AG09319 (cell line): ENCODE data around the gene HCN1.

Experiments used
- DNase-seq: peaks from one replicate; pipeline ENCODE4 v3.0.0-alpha.2; 2010; ENCODE audit warnings: low read depth; ENCODE audit errors: extremely low read depth
- TF ChIP-seq, protein P1 (sequence below): IDR thresholded peaks from 2 replicates; pipeline ENCODE4 v1.5.1; 2011; ENCODE audit warnings: low read depth, mild to moderate bottlenecking, inconsistent platforms, low read length, moderate library complexity

Gene HCN1

DNA sequence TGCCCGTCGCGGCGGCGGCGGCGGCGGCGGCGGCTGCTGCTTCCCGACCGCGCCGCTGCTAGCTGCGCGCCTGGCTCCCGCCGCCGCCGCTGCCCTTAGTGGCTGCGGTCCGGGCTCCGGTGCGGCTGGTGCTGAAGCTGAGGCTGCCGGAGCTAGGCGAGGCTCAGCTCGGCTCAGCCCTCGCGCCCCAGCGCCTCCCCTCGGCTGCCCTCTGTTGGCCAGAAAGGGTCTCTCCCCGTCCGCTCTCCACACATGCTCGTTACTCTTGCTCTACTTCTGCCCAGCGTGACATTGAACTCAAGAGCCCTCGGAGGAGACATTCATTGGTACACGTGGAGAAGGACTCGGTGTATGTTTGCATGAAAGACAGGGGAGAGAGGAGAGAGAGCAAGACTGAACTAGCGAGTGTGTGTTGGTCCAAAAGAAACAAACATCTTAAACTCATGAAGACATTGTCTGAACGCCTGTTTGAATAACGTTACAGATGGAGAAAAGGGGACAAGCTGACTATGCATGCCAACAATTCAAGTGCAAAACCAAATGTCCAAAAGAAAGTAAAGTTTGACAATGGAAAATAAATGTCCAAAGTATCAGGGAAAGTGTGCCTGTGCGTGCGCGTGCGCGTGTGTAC is at the start of gene HCN1:
Gene HCN1 (minus strand): TSS at position 175 of the 631 bp plus-strand sequence.
- DNase-seq, result peak; percentile 36
- TF ChIP-seq, protein P1, sequence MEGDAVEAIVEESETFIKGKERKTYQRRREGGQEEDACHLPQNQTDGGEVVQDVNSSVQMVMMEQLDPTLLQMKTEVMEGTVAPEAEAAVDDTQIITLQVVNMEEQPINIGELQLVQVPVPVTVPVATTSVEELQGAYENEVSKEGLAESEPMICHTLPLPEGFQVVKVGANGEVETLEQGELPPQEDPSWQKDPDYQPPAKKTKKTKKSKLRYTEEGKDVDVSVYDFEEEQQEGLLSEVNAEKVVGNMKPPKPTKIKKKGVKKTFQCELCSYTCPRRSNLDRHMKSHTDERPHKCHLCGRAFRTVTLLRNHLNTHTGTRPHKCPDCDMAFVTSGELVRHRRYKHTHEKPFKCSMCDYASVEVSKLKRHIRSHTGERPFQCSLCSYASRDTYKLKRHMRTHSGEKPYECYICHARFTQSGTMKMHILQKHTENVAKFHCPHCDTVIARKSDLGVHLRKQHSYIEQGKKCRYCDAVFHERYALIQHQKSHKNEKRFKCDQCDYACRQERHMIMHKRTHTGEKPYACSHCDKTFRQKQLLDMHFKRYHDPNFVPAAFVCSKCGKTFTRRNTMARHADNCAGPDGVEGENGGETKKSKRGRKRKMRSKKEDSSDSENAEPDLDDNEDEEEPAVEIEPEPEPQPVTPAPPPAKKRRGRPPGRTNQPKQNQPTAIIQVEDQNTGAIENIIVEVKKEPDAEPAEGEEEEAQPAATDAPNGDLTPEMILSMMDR, result peak; percentile 71

DNA sequence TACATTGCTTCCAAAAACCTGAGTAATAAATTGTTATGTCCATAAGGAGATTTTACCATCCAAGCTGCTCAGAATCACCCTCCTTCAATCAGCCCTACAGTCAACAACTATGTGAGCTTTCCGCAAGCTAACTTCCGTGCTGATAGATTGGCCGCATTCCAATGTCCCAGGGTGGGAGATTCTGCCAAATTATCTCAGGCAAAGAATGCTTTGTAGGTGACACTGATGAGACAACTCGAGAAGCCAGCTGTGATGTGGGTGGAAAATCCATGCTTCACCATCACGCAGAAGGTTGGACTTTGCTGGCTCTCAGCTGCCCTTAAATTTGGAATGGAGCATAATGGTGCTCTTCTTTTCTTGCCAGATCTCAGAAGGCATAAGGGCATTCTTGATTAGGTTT is 44.9 kb upstream of the HCN1 start:
- no peak for DNase-seq
- TF ChIP-seq, protein P1, result no peak

DNA sequence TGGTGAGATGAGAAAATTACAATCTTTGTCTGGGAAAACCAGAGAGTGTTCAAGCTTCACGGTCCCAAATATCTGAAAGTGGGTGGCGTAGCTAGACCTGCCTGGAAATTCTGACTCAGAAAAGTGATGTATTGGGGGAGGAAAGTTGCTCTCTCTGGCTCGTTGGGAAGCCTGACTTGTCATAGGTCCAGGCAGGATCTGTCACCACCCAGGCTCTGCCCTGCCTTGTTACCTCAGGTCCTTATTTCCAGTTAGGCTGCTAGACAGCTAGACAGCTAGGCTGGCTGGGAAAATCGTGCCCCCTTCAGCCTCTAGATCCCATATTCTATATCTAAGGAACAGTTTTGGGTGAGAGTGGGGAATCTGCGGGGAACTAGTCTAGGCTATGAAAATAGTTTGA is 41.0 kb upstream of the HCN1 start:
- DNase-seq, result no peak
- TF ChIP-seq, protein P1, result no peak

DNA sequence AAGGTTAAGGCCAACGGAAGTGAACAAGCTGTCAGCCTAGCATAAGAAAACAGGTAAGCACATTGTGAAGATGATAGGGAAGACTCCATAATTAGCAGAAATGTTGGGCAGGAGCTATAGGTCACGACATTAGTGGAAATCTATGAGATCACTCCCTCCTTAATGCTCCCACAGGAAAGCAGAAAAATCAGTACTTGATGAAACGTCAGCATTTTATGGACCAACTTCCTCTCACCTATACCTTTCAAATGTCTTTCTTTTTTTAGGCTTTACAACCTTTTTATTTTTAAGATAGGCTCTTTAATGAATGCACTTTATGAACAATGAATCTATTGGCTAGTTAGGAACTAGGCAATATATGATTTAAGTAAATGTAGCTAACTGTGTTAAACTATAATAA is 29.4 kb upstream of the HCN1 start:
- no peak for DNase-seq
- TF ChIP-seq, protein P1, result no peak

DNA sequence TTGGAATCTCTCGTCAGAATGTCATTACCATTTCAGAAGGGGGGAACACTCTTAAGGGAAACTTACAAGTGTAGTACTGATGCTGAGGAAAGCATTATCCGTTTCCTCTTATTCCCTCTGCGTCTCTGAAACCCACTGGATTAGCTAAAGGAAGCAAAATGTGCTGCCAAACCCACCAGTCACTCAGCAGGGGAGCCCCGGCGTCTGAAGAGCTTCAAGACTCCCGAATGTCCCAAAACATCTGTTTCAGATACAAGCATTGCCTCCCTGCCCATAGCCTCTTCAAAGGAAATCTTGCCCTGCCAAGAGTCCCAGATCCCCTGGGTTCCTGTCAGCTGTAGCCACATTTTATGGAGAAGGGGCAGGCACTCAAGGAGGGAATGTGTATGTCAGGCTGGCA is 1.0 kb upstream of the HCN1 start:
- DNase-seq, result no peak
- TF ChIP-seq, protein P1, result no peak

DNA sequence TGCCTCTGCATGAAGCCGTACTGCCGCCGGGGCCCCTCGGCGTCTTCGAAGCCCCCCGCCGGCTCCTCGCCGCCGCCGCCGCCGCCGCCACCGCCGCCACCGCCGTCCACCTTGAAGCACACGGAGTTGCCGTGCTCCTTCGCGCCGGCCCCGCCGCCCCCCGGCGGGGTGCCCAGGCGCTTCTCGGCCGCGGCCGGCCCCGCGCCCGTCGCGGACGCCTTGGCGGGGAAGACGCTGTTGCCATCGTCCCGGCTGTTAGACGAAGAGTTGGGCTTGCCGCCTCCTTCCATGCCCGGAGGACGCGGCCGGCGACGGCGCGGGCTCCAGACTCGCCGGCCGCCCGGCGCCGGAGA is 400 bp downstream of the HCN1 start:
- TF ChIP-seq, protein P1, result no peak
- DNase-seq, result no peak

DNA sequence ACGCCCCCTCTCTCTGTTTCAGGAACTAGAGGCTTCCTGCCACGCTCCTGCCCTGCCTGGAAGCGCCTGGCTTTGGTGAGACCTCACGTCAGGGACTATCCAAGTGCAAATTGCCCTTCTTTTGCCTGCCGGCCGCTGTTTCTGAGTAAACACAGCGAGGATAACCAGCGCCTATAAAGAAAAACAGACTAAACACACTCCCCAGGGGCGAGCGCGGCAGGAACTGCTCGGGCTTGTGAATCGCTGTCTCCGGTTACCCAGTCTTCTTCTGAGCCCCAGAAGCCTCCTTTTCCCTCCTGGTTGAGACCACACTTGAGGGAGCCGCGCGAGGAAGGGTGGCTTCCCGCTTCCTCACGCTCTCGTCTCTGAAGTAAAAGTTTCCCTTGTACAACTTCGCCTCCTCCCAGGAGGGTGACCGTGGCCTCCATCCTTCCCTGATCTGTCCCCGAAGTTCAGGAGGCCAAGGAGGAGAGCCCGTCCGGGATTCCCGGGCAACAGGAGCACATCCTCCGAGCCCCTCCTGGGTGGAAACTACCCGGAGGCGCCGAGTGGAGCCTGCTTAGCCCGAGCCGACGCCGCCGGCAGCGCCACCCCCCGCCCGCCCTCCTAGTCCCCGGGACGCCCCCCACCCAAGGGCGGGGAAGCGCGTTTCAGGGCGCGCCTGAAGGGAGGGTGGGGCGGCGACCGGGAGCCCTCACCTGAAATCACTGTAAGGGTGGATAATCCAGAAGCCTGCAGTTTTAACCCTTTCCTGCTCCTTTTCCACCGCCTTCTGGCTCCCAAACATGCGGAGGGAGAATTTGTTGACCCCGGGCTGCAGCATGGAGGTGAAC is 993 bp downstream of the HCN1 start:
- no peak for DNase-seq

More for the DNA sequence above, 993 bp downstream of the HCN1 start:
- TF ChIP-seq, protein P1, result no peak
